ENCODE data around the gene SFN. TPM values are rescaled to one million over a fixed set of nuclear protein-coding genes. Genes with fewer than 3 reads are reported as not detected.
A peak's percentile ranks its signal among the peaks of the same experiment; 100 is the strongest.

The SFN gene
- total and polyA plus RNA-seq, 7 donors = 1.1 to 729 (median 209) TPM; not detected in 2

DNA sequence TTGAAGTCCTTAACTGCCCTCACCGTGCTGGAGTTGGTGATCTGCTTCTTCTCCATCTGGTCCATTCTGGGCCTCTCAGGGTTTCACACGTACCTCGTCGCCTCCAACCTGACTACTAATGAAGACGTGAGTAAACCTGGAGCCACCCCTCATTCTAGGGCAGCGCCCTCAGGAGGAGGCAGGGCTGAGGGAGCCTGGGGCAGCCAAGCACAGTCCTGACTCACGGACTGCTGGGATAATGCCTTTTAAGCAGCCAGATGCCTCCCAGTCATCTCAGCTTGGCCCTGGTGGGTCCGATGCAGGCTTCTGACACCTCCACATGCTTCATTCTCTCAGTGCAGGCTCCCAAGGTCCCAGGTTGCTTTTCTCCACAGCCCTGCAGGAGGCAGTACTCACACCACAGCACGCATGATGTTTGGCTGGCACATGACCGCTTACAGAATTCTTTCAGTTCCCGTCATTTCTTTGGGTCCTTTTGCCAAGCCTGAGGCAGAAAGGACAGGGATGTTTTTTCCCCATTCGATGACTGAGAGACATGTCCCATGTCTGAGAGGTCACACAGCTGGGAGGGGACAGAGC lies 11.8 kb upstream of the SFN start:
- 89 to 91% methylated on average over 12 of the region's 12 CpGs for WGBS, 2 donors
- DNase-seq = no peak
- no peak for TF ChIP-seq POLR2A (IDR thresholded peaks at IDR 0.05)
- no peak for TF ChIP-seq POLR2AphosphoS5 (IDR thresholded peaks at IDR 0.05)
- TF ChIP-seq EP300 (IDR thresholded peaks at IDR 0.05) = no peak
- peaks cover 0 to 22% (median 20%) of the 10 kb centered on the region in 4 donors for H3K4me1 ChIP-seq
- no peaks in the 10 kb centered on the region for H3K9me3 ChIP-seq
- intact Hi-C loops (cut with DNase I) = no loop called here
- no peak overlapping the region for H3K4me3 ChIP-seq
- peaks cover 17 to 75% (median 43%) of the 10 kb centered on the region in 4 donors for H3K36me3 ChIP-seq
- H3K27ac ChIP-seq = no peak overlapping the region
- no peaks in the 10 kb centered on the region for H3K27me3 ChIP-seq

DNA sequence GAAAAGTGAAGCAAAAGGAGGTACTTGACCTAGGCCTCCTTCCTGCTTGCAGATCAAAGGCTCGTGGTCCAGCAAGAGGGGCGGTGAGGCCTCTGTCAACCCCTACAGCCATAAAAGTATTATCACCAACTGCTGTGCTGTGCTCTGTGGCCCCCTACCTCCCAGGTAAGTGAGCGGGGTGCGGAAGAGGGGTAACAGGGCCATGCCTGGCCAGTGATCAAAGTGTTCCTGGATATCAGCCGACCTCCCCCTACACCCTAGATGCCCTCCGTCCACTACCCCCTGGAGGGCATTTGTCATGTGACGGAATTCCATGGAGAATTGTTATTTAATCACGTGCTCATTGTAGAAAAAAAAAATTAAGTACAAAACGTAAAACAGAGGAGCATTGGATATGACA lies 10.2 kb upstream of the SFN start:
- DNase-seq = peak; percentile 59
- Histone ChIP-seq H3K4me1 (peaks cover 0 to 24% (median 20%) of the 10 kb centered on the region in 4 donors), H3K36me3 (peaks cover 17 to 62% (median 43%) of the 10 kb centered on the region in 4 donors), H3K27ac (no peak overlapping the region), H3K4me3 (no peak overlapping the region), H3K9me3 (no peaks in the 10 kb centered on the region), H3K27me3 (no peaks in the 10 kb centered on the region)
- TF ChIP-seq EP300 (IDR thresholded peaks at IDR 0.05) (no peak), POLR2AphosphoS5 (IDR thresholded peaks at IDR 0.05) (no peak), POLR2A (IDR thresholded peaks at IDR 0.05) (no peak)
- TF ChIP-seq, protein P1, sequence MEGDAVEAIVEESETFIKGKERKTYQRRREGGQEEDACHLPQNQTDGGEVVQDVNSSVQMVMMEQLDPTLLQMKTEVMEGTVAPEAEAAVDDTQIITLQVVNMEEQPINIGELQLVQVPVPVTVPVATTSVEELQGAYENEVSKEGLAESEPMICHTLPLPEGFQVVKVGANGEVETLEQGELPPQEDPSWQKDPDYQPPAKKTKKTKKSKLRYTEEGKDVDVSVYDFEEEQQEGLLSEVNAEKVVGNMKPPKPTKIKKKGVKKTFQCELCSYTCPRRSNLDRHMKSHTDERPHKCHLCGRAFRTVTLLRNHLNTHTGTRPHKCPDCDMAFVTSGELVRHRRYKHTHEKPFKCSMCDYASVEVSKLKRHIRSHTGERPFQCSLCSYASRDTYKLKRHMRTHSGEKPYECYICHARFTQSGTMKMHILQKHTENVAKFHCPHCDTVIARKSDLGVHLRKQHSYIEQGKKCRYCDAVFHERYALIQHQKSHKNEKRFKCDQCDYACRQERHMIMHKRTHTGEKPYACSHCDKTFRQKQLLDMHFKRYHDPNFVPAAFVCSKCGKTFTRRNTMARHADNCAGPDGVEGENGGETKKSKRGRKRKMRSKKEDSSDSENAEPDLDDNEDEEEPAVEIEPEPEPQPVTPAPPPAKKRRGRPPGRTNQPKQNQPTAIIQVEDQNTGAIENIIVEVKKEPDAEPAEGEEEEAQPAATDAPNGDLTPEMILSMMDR (IDR thresholded peaks at IDR 0.05) = no peak
- intact Hi-C loops (cut with DNase I) = loop anchor here (1.0 kb wide), 1 partner anchor 26 kb away; no protein-coding TSS in a partner anchor
- WGBS, 2 donors = 73 to 80% methylated on average over 9 of the region's 9 CpGs

DNA sequence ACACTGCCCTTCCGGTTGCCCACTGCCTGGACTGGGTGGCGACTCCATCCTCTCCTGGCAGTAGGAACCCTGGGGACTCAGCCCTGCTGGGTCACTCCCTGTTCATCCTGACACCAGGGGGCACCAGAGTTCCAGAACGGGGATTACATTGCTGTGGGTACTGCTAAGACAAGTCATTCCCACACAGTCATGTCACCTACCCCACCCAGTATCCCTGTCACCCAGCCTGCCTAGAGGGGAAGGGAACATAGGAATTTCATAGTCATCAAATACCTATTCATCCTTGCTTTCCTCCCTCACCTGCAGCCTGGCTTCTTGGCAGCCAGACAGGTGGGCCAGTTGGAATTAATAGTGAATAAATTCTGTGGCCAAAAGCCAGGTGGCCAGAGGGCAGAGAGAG lies 9.8 kb upstream of the SFN start:
- H3K9me3 ChIP-seq = no peaks in the 10 kb centered on the region
- intact Hi-C loops (cut with DNase I) = loop anchor here (1.0 kb wide), 1 partner anchor 25 kb away; no protein-coding TSS in a partner anchor
- H3K27me3 ChIP-seq = no peaks in the 10 kb centered on the region
- H3K4me3 ChIP-seq = no peak overlapping the region
- peak; percentile 90 for DNase-seq
- no peak overlapping the region for H3K27ac ChIP-seq
- TF ChIP-seq, protein P1 (IDR thresholded peaks at IDR 0.05) = peak; percentile 66 to 86 (median 78)
- TF ChIP-seq POLR2A (IDR thresholded peaks at IDR 0.05) = no peak
- peaks cover 0 to 27% (median 19%) of the 10 kb centered on the region in 4 donors for H3K4me1 ChIP-seq
- peaks cover 17 to 62% (median 42%) of the 10 kb centered on the region in 4 donors for H3K36me3 ChIP-seq
- WGBS, 2 donors = 9 to 33% methylated on average over 3 of the region's 3 CpGs

DNA sequence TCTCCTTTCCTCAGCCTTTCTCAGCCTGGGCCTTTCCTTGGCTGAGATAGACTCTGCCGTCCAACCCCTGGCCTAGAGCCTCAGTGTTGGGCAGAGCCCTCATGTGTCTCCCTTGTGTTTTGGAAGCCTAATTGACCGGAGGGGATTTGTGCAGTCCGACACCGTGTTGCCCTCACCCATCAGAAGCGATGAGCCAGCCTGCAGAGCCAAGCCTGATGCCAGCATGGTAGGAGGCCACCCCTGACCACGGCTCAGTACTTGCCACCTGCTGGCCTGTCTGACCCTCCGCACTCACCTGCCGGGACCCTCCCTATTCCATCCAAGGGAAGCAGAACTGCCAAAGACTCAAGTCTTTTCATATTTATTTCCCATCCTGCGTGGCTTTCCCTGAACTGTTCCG lies 9.3 kb upstream of the SFN start:
- H3K27me3 ChIP-seq = no peaks in the 10 kb centered on the region
- intact Hi-C loops (cut with DNase I) = loop anchor here (1.0 kb wide), 1 partner anchor 25 kb away; no protein-coding TSS in a partner anchor
- TF ChIP-seq, protein P1 (IDR thresholded peaks at IDR 0.05) = no peak
- TF ChIP-seq POLR2AphosphoS5 (IDR thresholded peaks at IDR 0.05) = no peak
- no peak for TF ChIP-seq POLR2A (IDR thresholded peaks at IDR 0.05)
- no peak for TF ChIP-seq EP300 (IDR thresholded peaks at IDR 0.05)
- no peak overlapping the region for H3K4me3 ChIP-seq
- 97 to 98% methylated on average over 10 of the region's 10 CpGs for WGBS, 2 donors
- H3K9me3 ChIP-seq = no peaks in the 10 kb centered on the region
- DNase-seq = peak; percentile 48
- H3K27ac ChIP-seq = no peak overlapping the region
- H3K4me1 ChIP-seq = peaks cover 0 to 23% (median 17%) of the 10 kb centered on the region in 4 donors
- peaks cover 17 to 62% (median 42%) of the 10 kb centered on the region in 4 donors for H3K36me3 ChIP-seq

DNA sequence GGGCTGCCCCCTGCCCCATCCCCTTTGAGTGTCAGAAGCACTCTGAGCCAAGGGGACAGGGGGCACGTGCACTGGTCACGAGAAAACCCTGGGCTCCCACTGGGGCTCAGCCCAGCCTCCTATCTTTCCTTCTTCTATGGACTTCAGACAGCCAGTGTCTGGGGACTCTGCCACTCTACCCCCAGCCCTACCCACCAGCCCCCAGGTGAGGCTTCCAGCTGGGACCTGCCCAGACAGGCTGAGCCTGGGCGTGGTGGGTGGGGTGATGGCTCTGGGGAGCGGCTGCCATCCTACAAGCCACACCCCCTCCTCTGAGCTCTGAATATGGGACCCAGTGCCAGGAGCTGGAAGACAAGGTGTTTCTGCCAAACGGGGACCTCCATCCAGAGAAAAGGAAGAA lies 8.0 kb upstream of the SFN start:
- no peak overlapping the region for H3K4me3 ChIP-seq
- DNase-seq = peak; percentile 36
- H3K27me3 ChIP-seq = no peaks in the 10 kb centered on the region
- intact Hi-C loops (cut with DNase I) = no loop called here
- 31 to 69% methylated on average over 5 of the region's 5 CpGs for whole genome bisulfite sequencing, 2 donors
- no peak for TF ChIP-seq EP300 (IDR thresholded peaks at IDR 0.05)
- TF ChIP-seq, protein P1 (IDR thresholded peaks at IDR 0.05) = no peak
- no peak for TF ChIP-seq POLR2AphosphoS5 (IDR thresholded peaks at IDR 0.05)
- TF ChIP-seq POLR2A (IDR thresholded peaks at IDR 0.05) = no peak
- H3K27ac ChIP-seq = no peak overlapping the region
- H3K36me3 ChIP-seq = peaks cover 17 to 61% (median 42%) of the 10 kb centered on the region in 4 donors
- H3K9me3 ChIP-seq = no peaks in the 10 kb centered on the region
- peaks cover 0 to 10% (median 7%) of the 10 kb centered on the region in 4 donors for H3K4me1 ChIP-seq

Measured in sigmoid colon (tissue), 7 donors.